Karpas-422 (cell line): ENCODE data around the gene FES. TPM values are rescaled to one million over a fixed set of nuclear protein-coding genes. Genes with fewer than 3 reads are reported as not detected.
"Not testable (repeated sequence)": the region's sequence is repeated elsewhere in the genome, so short reads cannot be mapped to it uniquely, and the experiment has no call there.

Source experiments
- DNase-seq: peaks from one replicate; pipeline ENCODE4 v3.0.0-alpha.2; 2015
- H2AFZ ChIP-seq: fragments of 200-600 bp; sonication (generic); 2 replicates; pipeline ENCODE4 v1.6.1; 2014; ENCODE audit warnings: antibody characterized with exemption, low read length, mixed read lengths
- H3K27ac ChIP-seq: fragments of 200-600 bp; sonication (generic); 2 replicates; pipeline ENCODE4 v1.5.1; 2014; ENCODE audit warnings: mild to moderate bottlenecking, low read length, moderate library complexity
- H3K27me3 ChIP-seq: fragments of 200-600 bp; sonication (generic); 2 replicates; pipeline ENCODE4 v1.6.1; 2014; ENCODE audit warnings: low read length, mixed read lengths
- H3K36me3 ChIP-seq: fragments of 200-600 bp; sonication (generic); 2 replicates; pipeline ENCODE4 v1.6.1; 2014; ENCODE audit warnings: low read length, mixed read lengths; ENCODE audit not compliant: insufficient read depth
- H3K4me1 ChIP-seq: fragments of 200-600 bp; sonication (generic); 2 replicates; pipeline ENCODE4 v1.6.1; 2014; ENCODE audit warnings: mild to moderate bottlenecking, low read length, mixed read lengths
- H3K4me2 ChIP-seq: fragments of 200-600 bp; sonication (generic); 2 replicates; pipeline ENCODE4 v1.6.1; 2014; ENCODE audit warnings: low read length, low read depth, mild to moderate bottlenecking; ENCODE audit not compliant: poor library complexity, severe bottlenecking
- H3K4me3 ChIP-seq: fragments of 200-600 bp; sonication (generic); 2 replicates; pipeline ENCODE4 v1.5.1; 2014; ENCODE audit warnings: mild to moderate bottlenecking, antibody characterized with exemption, low read length, mixed read lengths
- H3K79me2 ChIP-seq: fragments of 200-600 bp; sonication (generic); 2 replicates; pipeline ENCODE4 v1.6.1; 2014; ENCODE audit warnings: mild to moderate bottlenecking, low read length, mixed read lengths
- H3K9ac ChIP-seq: fragments of 200-600 bp; sonication (generic); 2 replicates; pipeline ENCODE4 v1.6.0; 2014; ENCODE audit warnings: low read length
- H3K9me2 ChIP-seq: fragments of 200-600 bp; sonication (generic), shearing (Covaris generic); replicated peaks from 2 replicates; pipeline ENCODE4 v1.6.0; 2014; ENCODE audit warnings: mild to moderate bottlenecking, low read length, moderate library complexity; ENCODE audit not compliant: insufficient read depth
- H3K9me3 ChIP-seq: fragments of 300-700, 200-600 bp; sonication (generic); 2 replicates; pipeline ENCODE4 v1.6.1; 2014; ENCODE audit warnings: low read length, mixed read lengths
- H4K20me1 ChIP-seq: fragments of 200-600 bp; sonication (generic); 2 replicates; pipeline ENCODE4 v1.6.1; 2014; ENCODE audit warnings: mild to moderate bottlenecking, antibody characterized with exemption, low read length, low read depth; ENCODE audit not compliant: insufficient read depth
- total RNA-seq: library from RNA; depleted of rRNA; stranded (reverse); fragments of >200 nt; shearing (Covaris generic); gene quantifications from 2 replicates; pipeline ENCODE4 v1.2.3, GENCODE V29; 2014; ENCODE audit warnings: low replicate concordance

Gene FES
- total RNA-seq, 1 experiment from 2014 or later, result 33.7 TPM

DNA sequence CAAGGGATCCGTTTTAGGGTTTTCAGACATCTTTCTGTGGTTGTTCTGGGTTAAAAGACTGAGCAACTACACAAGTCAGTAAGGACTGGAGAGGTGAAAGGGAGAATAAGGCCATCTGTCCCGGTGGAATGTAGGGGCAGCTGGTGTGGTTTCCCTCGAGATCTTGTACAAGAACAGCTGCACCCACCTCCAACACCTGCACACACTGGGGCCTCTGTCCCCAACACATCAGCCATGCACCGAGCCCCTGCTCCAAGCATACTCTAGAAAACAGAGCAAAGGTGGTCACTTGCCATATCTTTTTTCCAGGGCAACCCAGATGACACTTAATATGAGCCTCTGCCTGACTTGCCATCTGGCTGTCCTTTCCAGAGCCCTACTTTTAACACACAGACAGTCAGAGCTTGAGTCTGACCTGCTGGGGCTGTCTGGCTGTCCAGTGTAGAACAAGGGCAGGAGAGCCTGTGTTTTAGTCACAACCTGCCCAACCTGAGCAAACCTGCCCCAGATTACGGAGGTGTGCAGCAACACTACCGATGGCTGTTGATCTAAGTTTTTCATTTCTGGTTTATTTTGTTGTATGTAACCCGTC, 31.0 kb downstream of the FES start:
- no peaks in the 10 kb centered on the region for H3K9me3 ChIP-seq
- DNase-seq, result no peak
- no peaks in the 10 kb centered on the region for H3K4me1 ChIP-seq
- H3K36me3 ChIP-seq, result no peaks in the 10 kb centered on the region
- H3K9ac ChIP-seq, result no peak overlapping the region
- H3K27ac ChIP-seq, result no peak overlapping the region
- no peak overlapping the region for H3K4me2 ChIP-seq
- H2AFZ ChIP-seq, result no peak overlapping the region
- no peaks in the 10 kb centered on the region for H3K79me2 ChIP-seq
- H3K27me3 ChIP-seq, result no peaks in the 10 kb centered on the region
- no peaks in the 10 kb centered on the region for H4K20me1 ChIP-seq
- H3K9me2 ChIP-seq, result no peaks in the 10 kb centered on the region
- H3K4me3 ChIP-seq, result no peak overlapping the region

DNA sequence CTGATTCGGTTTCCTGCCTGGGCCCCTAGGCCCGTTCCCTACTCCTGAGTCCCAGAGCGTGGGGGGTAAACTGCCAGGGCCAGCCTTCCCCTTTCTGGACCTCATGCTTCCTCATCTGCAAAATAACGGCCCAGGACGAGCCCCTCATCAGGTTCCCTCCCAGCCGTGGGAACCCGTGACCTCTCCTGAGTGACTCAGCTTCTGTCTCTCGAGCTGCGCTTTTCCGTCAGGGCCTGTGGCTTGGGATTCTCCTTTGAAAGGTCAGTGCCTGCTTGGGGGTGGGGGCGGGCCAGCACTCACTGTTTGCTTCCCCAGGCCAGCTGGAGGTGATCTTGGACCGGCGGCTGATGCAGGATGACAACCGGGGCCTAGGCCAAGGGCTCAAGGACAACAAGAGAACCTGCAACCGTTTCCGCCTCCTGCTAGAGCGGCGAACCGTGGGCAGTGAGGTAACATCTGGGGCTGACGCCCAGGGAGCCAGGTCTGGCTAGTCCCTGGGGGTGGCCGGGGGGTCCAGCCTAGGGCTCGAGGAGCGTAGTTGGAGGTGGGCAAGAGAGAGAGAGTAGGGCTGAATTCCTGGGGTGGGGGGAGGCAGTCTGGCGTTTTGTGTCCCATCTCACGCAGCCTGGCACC, 31.6 kb downstream of the FES start:
- H3K4me3 ChIP-seq, result no peak overlapping the region
- no peaks in the 10 kb centered on the region for H3K4me1 ChIP-seq
- no peaks in the 10 kb centered on the region for H3K9me2 ChIP-seq
- H3K79me2 ChIP-seq, result no peaks in the 10 kb centered on the region
- H3K27ac ChIP-seq, result no peak overlapping the region
- H3K9me3 ChIP-seq, result no peaks in the 10 kb centered on the region
- H3K4me2 ChIP-seq, result no peak overlapping the region
- no peaks in the 10 kb centered on the region for H3K36me3 ChIP-seq
- no peak overlapping the region for H2AFZ ChIP-seq
- no peaks in the 10 kb centered on the region for H3K27me3 ChIP-seq
- no peaks in the 10 kb centered on the region for H4K20me1 ChIP-seq
- DNase-seq, result no peak
- H3K9ac ChIP-seq, result no peak overlapping the region

DNA sequence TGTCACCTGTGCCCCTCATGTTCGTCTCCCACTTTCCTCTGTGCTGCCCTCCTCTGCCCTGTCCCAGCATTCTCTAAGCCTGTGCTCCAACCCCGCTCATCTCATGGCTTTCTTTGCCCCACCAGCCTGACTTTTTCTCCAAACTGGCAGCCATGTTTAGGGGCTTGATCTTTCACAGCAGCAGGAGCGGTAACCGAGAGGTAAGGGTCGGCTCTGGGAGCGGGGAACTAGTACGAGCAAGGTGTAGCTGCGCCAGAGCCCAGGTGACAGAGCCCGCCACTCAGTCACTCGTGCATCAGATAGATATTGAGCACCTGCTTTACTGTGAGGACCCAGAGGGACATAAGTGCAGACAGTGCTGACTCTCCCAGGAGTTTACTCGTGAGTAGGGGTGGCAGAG, 32.2 kb downstream of the FES start:
- H3K4me3 ChIP-seq, result no peak overlapping the region
- DNase-seq, result no peak
- no peak overlapping the region for H3K27ac ChIP-seq
- no peaks in the 10 kb centered on the region for H3K9me2 ChIP-seq
- no peaks in the 10 kb centered on the region for H3K27me3 ChIP-seq
- H4K20me1 ChIP-seq, result no peaks in the 10 kb centered on the region
- no peak overlapping the region for H3K4me2 ChIP-seq
- no peaks in the 10 kb centered on the region for H3K9me3 ChIP-seq
- H2AFZ ChIP-seq, result no peak overlapping the region
- no peak overlapping the region for H3K9ac ChIP-seq
- no peaks in the 10 kb centered on the region for H3K36me3 ChIP-seq
- H3K79me2 ChIP-seq, result no peaks in the 10 kb centered on the region
- no peaks in the 10 kb centered on the region for H3K4me1 ChIP-seq

DNA sequence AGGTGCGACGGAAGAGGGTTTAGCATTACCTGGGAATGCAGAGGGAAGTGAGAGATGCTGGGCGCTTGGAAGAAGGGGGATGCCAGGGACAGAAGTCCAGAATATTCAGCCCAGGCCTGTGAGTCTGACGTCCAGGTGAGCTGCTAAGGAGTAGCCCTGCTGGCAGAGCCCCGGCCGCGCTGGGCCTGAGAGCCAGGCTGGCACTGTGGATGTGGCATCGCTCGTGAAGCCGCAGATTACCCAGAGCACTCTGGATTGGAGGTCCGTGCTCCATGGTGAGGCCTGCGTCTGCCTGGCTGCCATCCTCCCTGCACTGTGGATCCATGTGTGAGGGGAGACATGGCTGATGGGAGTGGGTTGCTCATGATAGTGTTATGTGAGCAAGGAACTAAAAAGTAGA, 33.3 kb downstream of the FES start:
- no peaks in the 10 kb centered on the region for H3K4me1 ChIP-seq
- no peak overlapping the region for H3K27ac ChIP-seq
- H3K4me3 ChIP-seq, result no peak overlapping the region
- H4K20me1 ChIP-seq, result no peaks in the 10 kb centered on the region
- H3K9ac ChIP-seq, result no peak overlapping the region
- H3K9me2 ChIP-seq, result no peaks in the 10 kb centered on the region
- no peak overlapping the region for H2AFZ ChIP-seq
- no peak overlapping the region for H3K4me2 ChIP-seq
- no peaks in the 10 kb centered on the region for H3K27me3 ChIP-seq
- no peaks in the 10 kb centered on the region for H3K9me3 ChIP-seq
- no peak for DNase-seq
- no peaks in the 10 kb centered on the region for H3K79me2 ChIP-seq
- no peaks in the 10 kb centered on the region for H3K36me3 ChIP-seq

DNA sequence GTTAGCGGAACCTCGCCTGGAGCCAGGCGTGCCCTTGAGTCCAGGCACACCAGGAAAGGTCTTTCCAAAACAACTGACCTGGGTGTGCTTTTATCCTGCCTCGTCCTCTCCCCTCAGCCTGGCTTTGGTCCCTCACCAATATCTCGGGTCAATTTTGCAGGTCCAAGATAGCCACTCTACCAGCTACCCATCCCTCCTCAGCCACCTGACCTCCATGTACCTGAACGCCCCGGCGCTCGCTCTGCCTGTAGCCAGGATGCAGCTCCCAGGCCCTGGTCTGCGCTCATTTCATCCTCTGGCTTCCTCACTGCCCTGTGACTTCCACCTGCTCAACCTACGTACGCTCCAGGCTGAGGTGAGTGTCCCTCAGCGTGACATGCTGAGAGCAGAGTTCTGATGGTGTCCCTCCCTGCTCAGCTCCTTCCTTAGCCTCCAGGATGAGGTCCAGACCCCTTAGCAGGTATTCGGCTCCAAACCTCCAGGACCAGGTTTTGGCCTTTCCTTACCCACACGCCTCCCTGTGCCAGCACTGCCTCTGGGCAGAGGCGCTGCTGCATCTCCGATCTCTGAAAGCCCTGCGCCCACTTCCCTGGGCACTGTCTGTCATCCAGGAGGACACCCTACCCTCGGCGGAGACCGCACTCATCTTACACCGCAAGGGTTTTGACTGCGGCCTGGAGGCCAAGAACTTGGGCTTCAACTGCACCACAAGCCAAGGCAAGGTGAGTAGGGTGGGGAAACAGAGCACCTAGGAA, 33.9 kb downstream of the FES start:
- no peaks in the 10 kb centered on the region for H3K27me3 ChIP-seq
- no peaks in the 10 kb centered on the region for H3K9me2 ChIP-seq
- no peaks in the 10 kb centered on the region for H3K79me2 ChIP-seq
- H3K27ac ChIP-seq, result no peak overlapping the region
- no peak overlapping the region for H3K4me3 ChIP-seq
- no peaks in the 10 kb centered on the region for H3K36me3 ChIP-seq
- no peak overlapping the region for H2AFZ ChIP-seq
- no peak overlapping the region for H3K4me2 ChIP-seq
- no peak for DNase-seq
- no peaks in the 10 kb centered on the region for H3K4me1 ChIP-seq
- no peaks in the 10 kb centered on the region for H4K20me1 ChIP-seq
- H3K9me3 ChIP-seq, result no peaks in the 10 kb centered on the region
- no peak overlapping the region for H3K9ac ChIP-seq

DNA sequence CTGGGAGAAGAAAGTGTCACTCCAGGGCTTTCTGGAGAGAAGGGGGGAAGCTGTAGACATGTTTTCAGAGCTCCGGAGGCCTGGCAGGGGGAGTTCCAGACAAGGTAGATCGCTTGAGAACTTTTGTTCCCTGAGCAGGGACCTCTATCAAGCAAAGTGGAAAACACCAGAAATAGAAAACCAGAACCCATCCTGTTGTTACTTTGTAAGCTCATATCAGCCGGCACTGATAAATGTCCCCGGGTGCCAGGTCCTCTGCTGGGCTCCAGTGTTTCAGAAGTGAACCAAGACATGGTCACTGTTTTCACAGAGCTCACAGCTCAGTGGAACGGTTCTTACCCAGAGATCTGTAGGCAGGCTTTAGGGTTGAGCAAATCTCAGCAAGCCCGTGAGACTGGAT, 34.5 kb downstream of the FES start:
- H2AFZ ChIP-seq, result no peak overlapping the region
- no peaks in the 10 kb centered on the region for H3K4me1 ChIP-seq
- no peak overlapping the region for H3K27ac ChIP-seq
- H3K4me3 ChIP-seq, result no peak overlapping the region
- no peak for DNase-seq
- H3K9me3 ChIP-seq, result no peaks in the 10 kb centered on the region
- H3K27me3 ChIP-seq, result no peaks in the 10 kb centered on the region
- no peaks in the 10 kb centered on the region for H3K9me2 ChIP-seq
- no peaks in the 10 kb centered on the region for H3K79me2 ChIP-seq
- no peak overlapping the region for H3K9ac ChIP-seq
- no peaks in the 10 kb centered on the region; the same call in 1 of the 2 replicates for H3K36me3 ChIP-seq
- no peaks in the 10 kb centered on the region for H4K20me1 ChIP-seq
- no peak overlapping the region for H3K4me2 ChIP-seq

DNA sequence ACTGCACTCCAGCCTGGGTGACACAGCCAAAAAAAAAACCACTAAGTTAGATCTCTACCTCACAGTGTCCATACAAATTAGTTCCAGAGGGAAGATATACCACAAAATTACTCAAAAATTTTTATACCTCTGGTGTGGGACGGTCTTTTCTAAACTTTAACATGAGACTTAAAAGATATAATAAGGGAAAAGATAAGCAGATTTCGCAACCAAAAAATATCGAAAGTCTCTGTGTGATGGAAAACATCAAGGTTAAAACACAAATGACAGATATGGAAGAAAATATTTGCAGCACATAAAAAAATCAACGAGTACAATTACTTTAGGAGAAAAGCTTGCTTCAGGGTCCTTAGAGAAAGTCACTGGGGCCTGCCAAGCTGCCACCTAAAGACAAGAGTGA, 37.6 kb downstream of the FES start:
- Histone ChIP-seq H3K79me2 (no peaks in the 10 kb centered on the region), H3K4me1 (peaks cover 3% of the 10 kb centered on the region; the same call in 1 of the 2 replicates), H3K36me3 (no peaks in the 10 kb centered on the region; the same call in 1 of the 2 replicates), H3K9me2 (no peaks in the 10 kb centered on the region), H3K27me3 (no peaks in the 10 kb centered on the region), H2AFZ (no peak overlapping the region), H3K4me2 (no peak overlapping the region), H3K9me3 (no peaks in the 10 kb centered on the region), H3K27ac (no peak overlapping the region), H3K4me3 (no peak overlapping the region), H3K9ac (no peak overlapping the region), H4K20me1 (no peaks in the 10 kb centered on the region)
- no peak for DNase-seq

DNA sequence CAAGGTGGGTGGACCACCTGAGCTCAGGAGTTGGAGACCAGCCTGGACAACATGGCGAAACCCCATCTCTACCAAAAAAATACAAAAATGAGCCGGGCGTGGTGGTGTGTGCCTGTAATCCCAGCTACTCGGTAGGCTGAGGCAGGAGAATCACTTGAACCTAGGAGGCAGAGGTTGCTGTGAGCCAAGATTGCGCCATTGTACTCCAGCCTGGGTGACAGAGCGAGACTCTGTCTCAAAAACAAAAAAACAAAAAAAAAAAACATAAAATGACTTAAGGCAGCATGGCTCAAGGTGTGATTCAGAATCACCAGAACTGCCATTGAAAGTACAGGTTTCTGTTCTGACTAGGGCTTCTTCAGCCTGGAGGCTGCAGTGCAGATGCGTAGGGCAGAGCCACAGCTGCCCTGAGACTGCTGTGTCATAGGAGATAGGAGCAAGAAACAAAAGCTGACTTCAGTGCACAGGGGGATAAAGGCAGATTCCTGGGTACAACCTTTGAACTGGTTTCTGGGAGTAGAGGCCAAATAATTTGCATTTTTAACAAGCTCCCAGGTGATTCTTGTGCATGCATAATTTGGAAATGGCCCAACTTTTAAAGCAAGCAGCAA, 38.5 kb downstream of the FES start:
- not testable (repeated sequence) for H3K4me3 ChIP-seq, H3K9ac ChIP-seq, H3K9me2 ChIP-seq, DNase-seq, H3K9me3 ChIP-seq, H4K20me1 ChIP-seq, H2AFZ ChIP-seq, H3K4me2 ChIP-seq, H3K4me1 ChIP-seq, H3K27me3 ChIP-seq, H3K27ac ChIP-seq, H3K36me3 ChIP-seq, H3K79me2 ChIP-seq
